Astrocyte of the spinal cord (primary cell): Measurements from ENCODE around the gene ARMH3.

Experiments
- DNase-seq: peaks from one replicate; pipeline ENCODE4 v3.0.0; 2011; ENCODE audit warnings: low read depth, low spot score
- H3K4me3 ChIP-seq: 2 replicates; pipeline ENCODE4 v1.5.1; 2011; ENCODE audit warnings: low read depth, mild to moderate bottlenecking, low read length, moderate library complexity
- CTCF ChIP-seq: IDR thresholded peaks from 2 replicates; pipeline ENCODE4 v1.5.1; 2012; ENCODE audit warnings: low read depth, mild to moderate bottlenecking, low read length, inconsistent platforms
- in situ Hi-C: cut with HindIII; loops from 2 replicates; pipeline ENCODE4 v1.10.0; 2017; ENCODE audit warnings: low sequenced_read_pairs

Gene ARMH3

DNA sequence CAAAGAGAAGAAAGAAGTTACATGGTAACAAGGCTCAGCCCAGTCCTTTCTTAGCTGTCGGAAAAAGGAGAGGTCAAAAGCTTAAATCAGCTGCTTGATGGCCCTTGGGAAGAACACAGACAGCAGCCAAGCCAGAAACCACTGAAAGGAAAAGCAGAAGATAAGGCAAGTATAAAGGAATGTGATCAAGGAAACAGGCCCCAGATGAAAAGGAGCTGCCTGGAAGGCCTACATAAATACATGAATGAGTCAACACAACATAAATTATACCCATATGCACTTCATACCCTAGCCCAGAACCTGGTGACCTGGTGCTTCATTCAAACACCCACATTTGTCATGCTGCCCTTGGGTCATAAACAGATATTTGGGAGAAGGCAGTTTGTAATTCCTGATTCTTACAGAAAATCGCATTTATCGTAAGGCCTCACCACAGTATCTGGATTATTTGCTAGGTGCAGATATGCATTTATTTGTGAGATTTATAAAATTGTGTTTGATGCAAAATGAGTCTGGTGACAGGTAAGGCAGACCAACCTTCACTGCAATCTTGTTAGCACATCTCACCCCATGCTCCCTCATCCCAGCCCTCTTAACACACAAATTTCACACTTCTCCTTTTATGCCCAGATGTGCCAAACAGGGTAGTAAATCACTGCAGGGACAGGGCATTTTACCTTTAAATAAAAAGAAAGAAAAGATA, 117.5 kb downstream of the ARMH3 start:
- in situ Hi-C loops, result no loop called here
- no peak for TF ChIP-seq CTCF
- no peak overlapping the region for H3K4me3 ChIP-seq
- peak; percentile 85 for DNase-seq

- DNase-seq, result no peak
- no peak for TF ChIP-seq CTCF
- no peak overlapping the region for H3K4me3 ChIP-seq
- in situ Hi-C loops, result no loop called here
Observed at GRCh38 chr10:101935431-101935830, 120.5 kb downstream of the ARMH3 start.

DNA sequence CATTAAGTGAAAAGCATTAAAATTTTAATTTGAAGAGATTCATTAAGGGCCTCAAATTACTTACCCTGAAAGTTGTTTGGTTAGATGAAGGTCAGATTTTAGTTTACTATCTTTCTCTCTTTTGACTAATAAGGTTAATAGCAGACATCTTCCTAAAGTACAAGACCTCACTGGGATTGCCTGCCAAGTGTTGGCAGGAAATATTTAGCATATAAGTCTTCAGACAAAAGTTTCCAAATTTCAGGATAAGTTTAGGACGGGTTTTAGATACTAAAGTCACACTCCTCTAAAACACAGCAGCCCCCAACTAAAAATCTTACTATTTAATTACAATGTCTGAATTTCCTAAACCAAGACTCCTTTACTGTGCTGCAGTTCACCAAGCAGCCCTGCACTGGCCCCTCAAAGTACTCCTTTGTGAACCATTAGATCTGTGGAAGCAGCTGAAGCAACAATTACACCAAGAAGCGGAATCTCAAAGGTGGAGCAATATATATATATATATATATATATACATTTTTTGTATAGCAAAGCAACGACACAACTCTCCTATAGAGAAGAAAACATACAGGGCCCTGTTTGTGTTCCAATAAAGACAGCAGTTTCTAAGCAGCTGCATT, 121.2 kb downstream of the ARMH3 start:
- in situ Hi-C loops, result no loop called here
- no peak overlapping the region for H3K4me3 ChIP-seq
- DNase-seq, result no peak
- no peak for TF ChIP-seq CTCF

DNA sequence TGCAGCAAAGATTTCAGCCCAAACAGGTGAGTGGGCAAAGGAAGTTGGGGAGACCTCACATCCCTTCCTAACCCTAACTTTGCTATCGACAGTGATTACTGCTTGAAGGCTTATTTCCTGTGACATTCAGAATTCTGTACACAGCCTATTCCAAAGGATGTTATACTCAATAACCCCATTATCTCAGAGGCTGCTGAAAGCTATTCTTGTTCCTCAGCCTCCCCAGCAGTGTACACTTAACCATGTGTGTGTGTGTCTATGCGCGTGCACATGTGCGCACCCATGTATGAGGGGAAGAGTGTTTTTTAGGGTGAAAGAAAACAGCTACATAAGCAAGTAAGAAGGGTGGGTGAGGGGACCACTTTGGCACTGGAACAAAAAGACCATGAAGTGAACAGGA, 122.0 kb downstream of the ARMH3 start:
- in situ Hi-C loops, result no loop called here
- DNase-seq, result no peak
- no peak for TF ChIP-seq CTCF
- H3K4me3 ChIP-seq, result no peak overlapping the region

GRCh38 chr10:101932183-101932582, 123.8 kb downstream of the ARMH3 start:
- no peak for TF ChIP-seq CTCF
- no peak for DNase-seq
- H3K4me3 ChIP-seq, result no peak overlapping the region
- in situ Hi-C loops, result no loop called here

GRCh38 chr10:101925027-101925426, 130.9 kb downstream of the ARMH3 start:
- in situ Hi-C loops, result no loop called here
- DNase-seq, result no peak
- no peak overlapping the region for H3K4me3 ChIP-seq
- no peak for TF ChIP-seq CTCF
